H9 (cell line): ENCODE measurements around the gene FRY. TPM values are rescaled to one million over a fixed set of nuclear protein-coding genes. Genes with fewer than 3 reads are reported as not detected.

ENCODE experiments used
- DNase-seq: peaks from one replicate; pipeline ENCODE4 v3.0.0-alpha.2; 2017
- H2AFZ ChIP-seq: one replicate; pipeline ENCODE4 v1.6.1; 2013; ENCODE audit warnings: mild to moderate bottlenecking, low read length, control low read depth, moderate library complexity
- H2AK5ac ChIP-seq: 2 replicates; pipeline ENCODE4 v1.6.1; 2013; ENCODE audit warnings: low read length, control low read depth, mixed read lengths; ENCODE audit not compliant: insufficient read length
- H2BK120ac ChIP-seq: one replicate; pipeline ENCODE4 v1.6.1; 2013; ENCODE audit warnings: low read depth, mild to moderate bottlenecking, low read length, control low read depth, inconsistent platforms; ENCODE audit not compliant: poor library complexity, severe bottlenecking
- H2BK12ac ChIP-seq: 2 replicates; pipeline ENCODE4 v1.6.1; 2013; ENCODE audit warnings: low read length, control low read depth, mixed read lengths, low read depth; ENCODE audit not compliant: insufficient read length
- H2BK15ac ChIP-seq: 2 replicates; pipeline ENCODE4 v1.6.1; 2013; ENCODE audit warnings: low read depth, low read length, control low read depth
- H2BK20ac ChIP-seq: one replicate; pipeline ENCODE4 v1.6.1; 2013; ENCODE audit warnings: low read depth, mild to moderate bottlenecking, low read length, control low read depth, inconsistent platforms; ENCODE audit not compliant: poor library complexity, severe bottlenecking
- H2BK5ac ChIP-seq: 2 replicates; pipeline ENCODE4 v1.6.1; 2013; ENCODE audit warnings: low read length, control low read depth, mixed read lengths; ENCODE audit not compliant: insufficient read length
- H3K14ac ChIP-seq: 2 replicates; pipeline ENCODE4 v1.6.1; 2013; ENCODE audit warnings: low read length, control low read depth; ENCODE audit not compliant: insufficient read depth
- H3K18ac ChIP-seq: 2 replicates; pipeline ENCODE4 v1.6.1; 2013; ENCODE audit warnings: low read depth, mild to moderate bottlenecking, mixed read lengths, low read length, control low read depth; ENCODE audit not compliant: insufficient read length
- H3K23ac ChIP-seq: 2 replicates; pipeline ENCODE4 v1.6.1; 2013; ENCODE audit warnings: low read length, control low read depth, mixed read lengths, low read depth; ENCODE audit not compliant: insufficient read length
- H3K23me2 ChIP-seq: 2 replicates; pipeline ENCODE4 v1.6.1; 2013; ENCODE audit warnings: low read depth, mild to moderate bottlenecking, mixed read lengths, low read length, control low read depth; ENCODE audit not compliant: insufficient read length, poor library complexity, severe bottlenecking
- H3K27ac ChIP-seq: 2 replicates; pipeline ENCODE4 v1.5.1; 2013; ENCODE audit warnings: low read length, control low read depth, mixed read lengths, low read depth; ENCODE audit not compliant: insufficient read length
- H3K27me3 ChIP-seq: 2 replicates; pipeline ENCODE4 v1.6.1; 2013; ENCODE audit warnings: low read length, control low read depth, inconsistent platforms; ENCODE audit not compliant: insufficient read depth
- H3K4ac ChIP-seq: 2 replicates; pipeline ENCODE4 v1.6.1; 2013; ENCODE audit warnings: low read depth, mild to moderate bottlenecking, control low read depth, inconsistent platforms, low read length, moderate library complexity
- H3K4me1 ChIP-seq: 2 replicates; pipeline ENCODE4 v1.6.1; 2013; ENCODE audit warnings: low read length, control low read depth, inconsistent platforms; ENCODE audit not compliant: insufficient read depth
- H3K4me2 ChIP-seq: 2 replicates; pipeline ENCODE4 v1.6.1; 2013; ENCODE audit warnings: low read length, control low read depth, mixed read lengths; ENCODE audit not compliant: insufficient read length, insufficient read depth
- H3K56ac ChIP-seq: 2 replicates; pipeline ENCODE4 v1.6.1; 2013; ENCODE audit warnings: low read depth, mild to moderate bottlenecking, mixed read lengths, low read length, control low read depth; ENCODE audit not compliant: insufficient read length
- H3K79me1 ChIP-seq: 2 replicates; pipeline ENCODE4 v1.6.1; 2013; ENCODE audit warnings: low read depth, mild to moderate bottlenecking, moderate library complexity, low read length, control low read depth, inconsistent platforms; ENCODE audit not compliant: insufficient read depth, poor library complexity, severe bottlenecking
- H3K79me2 ChIP-seq: 2 replicates; pipeline ENCODE4 v1.6.1; 2013; ENCODE audit warnings: low read length, control low read depth, inconsistent platforms; ENCODE audit not compliant: insufficient read depth
- H3K9ac ChIP-seq: 2 replicates; pipeline ENCODE4 v1.6.1; 2013; ENCODE audit warnings: low read length, control low read depth, mixed read lengths; ENCODE audit not compliant: insufficient read length; ENCODE audit errors: extremely low read depth
- H3K9me3 ChIP-seq: one replicate; pipeline ENCODE4 v1.6.1; 2013; ENCODE audit warnings: low read depth, low read length, inconsistent platforms; ENCODE audit not compliant: control insufficient read depth
- H3T11ph ChIP-seq: one replicate; pipeline ENCODE4 v1.6.1; 2013; ENCODE audit warnings: mild to moderate bottlenecking, low read length, control low read depth, inconsistent platforms
- H4K20me1 ChIP-seq: one replicate; pipeline ENCODE4 v1.6.1; 2013; ENCODE audit not compliant: control insufficient read depth, insufficient read length, insufficient read depth
- H4K5ac ChIP-seq: 2 replicates; pipeline ENCODE4 v1.6.1; 2013; ENCODE audit warnings: low read depth, mild to moderate bottlenecking, mixed read lengths, low read length, control low read depth; ENCODE audit not compliant: insufficient read length
- H4K8ac ChIP-seq: replicated peaks from 2 replicates; pipeline ENCODE4 v1.6.1; 2013; ENCODE audit warnings: low read length, control low read depth, mixed read lengths, low read depth; ENCODE audit not compliant: insufficient read length
- H4K91ac ChIP-seq: 2 replicates; pipeline ENCODE4 v1.6.1; 2013; ENCODE audit warnings: low read depth, mild to moderate bottlenecking, moderate library complexity, mixed read lengths, low read length, control low read depth; ENCODE audit not compliant: insufficient read length
- H3K27ac Mint-ChIP-seq, 3 experiments: 2 replicates in 2 of 3; 3 replicates in 1 of 3; pipeline ENCODE4 v1.8.0; 2020 to 2021; ENCODE audit warnings: mixed read lengths in 3 of 3, mild to moderate bottlenecking in 1 of 3, moderate library complexity in 1 of 3
- H3K27me3 Mint-ChIP-seq: 2 replicates; pipeline ENCODE4 v1.8.0; 2021; ENCODE audit warnings: low read depth, mild to moderate bottlenecking, moderate library complexity, mixed read lengths
- H3K36me3 Mint-ChIP-seq, 3 experiments: 2 replicates in 2 of 3; 3 replicates in 1 of 3; pipeline ENCODE4 v1.8.0; 2020 to 2021; ENCODE audit warnings: low read depth in 3 of 3, mixed read lengths in 3 of 3; ENCODE audit not compliant: insufficient read depth in 1 of 3
- H3K4me1 Mint-ChIP-seq, 2 experiments: 2 replicates each; pipeline ENCODE4 v1.8.0; 2020; ENCODE audit warnings: mixed read lengths in 2 of 2
- H3K4me3 Mint-ChIP-seq, 2 experiments: 2 replicates in 1 of 2; 3 replicates in 1 of 2; pipeline ENCODE4 v1.8.0; 2020 to 2021; ENCODE audit warnings: mild to moderate bottlenecking in 2 of 2, mixed read lengths in 2 of 2, moderate library complexity in 1 of 2
- H3K9me3 Mint-ChIP-seq, 2 experiments: 2 replicates in 1 of 2; 3 replicates in 1 of 2; pipeline ENCODE4 v1.8.0; 2020; ENCODE audit warnings: mild to moderate bottlenecking in 2 of 2, mixed read lengths in 2 of 2, moderate library complexity in 1 of 2
- WGBS: extraction: QIAGEN DNeasy Blood & Tissue Kit; methylation state at CpG from one replicate; pipeline ENCODE4 v1.1.7; 2013; ENCODE audit warnings: missing lambda C conversion rate, low lambda C conversion rate, mixed read lengths; ENCODE audit not compliant: insufficient read length; ENCODE audit errors: extremely low coverage; 5-methylcytosine and 5-hydroxymethylcytosine counted together
- total RNA-seq: library from RNA; stranded (reverse); gene quantifications from 2 replicates; pipeline ENCODE4 v1.2.1, GENCODE V29; 2021
- TF ChIP-seq, protein P1 (sequence below): fragments of 200-600 bp; sonication (generic); conservative IDR thresholded peaks from 3 replicates; pipeline ENCODE4 v1.8.0; 2021; ENCODE audit warnings: antibody characterized with exemption, mild to moderate bottlenecking

The FRY gene
- total RNA-seq, 1 experiment from 2014 or later: 5.2 TPM

DNA sequence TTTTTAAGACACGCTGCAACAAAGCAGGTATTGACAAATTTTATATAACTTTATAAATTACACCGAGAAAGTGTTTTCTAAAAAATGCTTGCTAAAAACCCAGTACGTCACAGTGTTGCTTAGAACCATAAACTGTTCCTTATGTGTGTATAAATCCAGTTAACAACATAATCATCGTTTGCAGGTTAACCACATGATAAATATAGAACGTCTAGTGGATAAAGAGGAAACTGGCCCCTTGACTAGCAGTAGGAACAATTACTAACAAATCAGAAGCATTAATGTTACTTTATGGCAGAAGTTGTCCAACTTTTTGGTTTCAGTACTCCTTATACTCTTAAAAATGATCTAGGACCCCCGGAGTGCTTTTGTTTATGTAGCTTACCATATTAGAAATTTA, 284.9 kb downstream of the FRY start:
- Mint-ChIP-seq H3K4me1 (peaks cover 10% of the 10 kb centered on the region in 2 experiments; a peak in 3 of 4 replicates), H3K4me3 (peak overlapping the region; percentile 88 to 89), H3K27ac (peak overlapping the region in 1 of 3 experiments; percentile 99; a peak in 1 of 7 replicates), H3K36me3 (peaks cover 4 to 27% (median 14%) of the 10 kb centered on the region in 3 experiments; a peak in 6 of 7 replicates), H3K27me3 (no peaks in the 10 kb centered on the region), H3K9me3 (no peaks in the 10 kb centered on the region)
- H2AFZ ChIP-seq: no peak overlapping the region
- no peak overlapping the region for H4K5ac ChIP-seq
- H3T11ph ChIP-seq: no peak overlapping the region
- no peak overlapping the region for H3K18ac ChIP-seq
- H3K4me1 ChIP-seq: no peaks in the 10 kb centered on the region
- no peaks in the 10 kb centered on the region for H3K79me1 ChIP-seq
- no peaks in the 10 kb centered on the region for H3K79me2 ChIP-seq
- no peaks in the 10 kb centered on the region for H3K9me3 ChIP-seq
- no peak overlapping the region for H4K8ac ChIP-seq
- no peaks in the 10 kb centered on the region for H3K27me3 ChIP-seq
- no peak overlapping the region for H2BK20ac ChIP-seq
- peaks cover 10% of the 10 kb centered on the region for H3K23me2 ChIP-seq
- H4K91ac ChIP-seq: no peak overlapping the region
- no peak for DNase-seq
- H2AK5ac ChIP-seq: no peak overlapping the region
- WGBS: no CpG with 5 or more reads among the region's 6 CpGs
- H3K9ac ChIP-seq: peak overlapping the region; percentile 99
- TF ChIP-seq, protein P1, sequence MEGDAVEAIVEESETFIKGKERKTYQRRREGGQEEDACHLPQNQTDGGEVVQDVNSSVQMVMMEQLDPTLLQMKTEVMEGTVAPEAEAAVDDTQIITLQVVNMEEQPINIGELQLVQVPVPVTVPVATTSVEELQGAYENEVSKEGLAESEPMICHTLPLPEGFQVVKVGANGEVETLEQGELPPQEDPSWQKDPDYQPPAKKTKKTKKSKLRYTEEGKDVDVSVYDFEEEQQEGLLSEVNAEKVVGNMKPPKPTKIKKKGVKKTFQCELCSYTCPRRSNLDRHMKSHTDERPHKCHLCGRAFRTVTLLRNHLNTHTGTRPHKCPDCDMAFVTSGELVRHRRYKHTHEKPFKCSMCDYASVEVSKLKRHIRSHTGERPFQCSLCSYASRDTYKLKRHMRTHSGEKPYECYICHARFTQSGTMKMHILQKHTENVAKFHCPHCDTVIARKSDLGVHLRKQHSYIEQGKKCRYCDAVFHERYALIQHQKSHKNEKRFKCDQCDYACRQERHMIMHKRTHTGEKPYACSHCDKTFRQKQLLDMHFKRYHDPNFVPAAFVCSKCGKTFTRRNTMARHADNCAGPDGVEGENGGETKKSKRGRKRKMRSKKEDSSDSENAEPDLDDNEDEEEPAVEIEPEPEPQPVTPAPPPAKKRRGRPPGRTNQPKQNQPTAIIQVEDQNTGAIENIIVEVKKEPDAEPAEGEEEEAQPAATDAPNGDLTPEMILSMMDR: no peak
- H2BK5ac ChIP-seq: no peak overlapping the region
- H3K4ac ChIP-seq: no peak overlapping the region
- H3K27ac ChIP-seq: no peak overlapping the region
- no peak overlapping the region for H2BK120ac ChIP-seq
- H3K4me2 ChIP-seq: peak overlapping the region; percentile 96
- H2BK15ac ChIP-seq: no peak overlapping the region
- H2BK12ac ChIP-seq: no peak overlapping the region
- no peak overlapping the region for H3K14ac ChIP-seq
- H3K56ac ChIP-seq: no peak overlapping the region
- H4K20me1 ChIP-seq: no peaks in the 10 kb centered on the region
- no peak overlapping the region for H3K23ac ChIP-seq
